NCI-H1417 (cell line): Measurements from ENCODE around the gene SLC39A2.

Experiments used
- DNase-seq, 3 experiments: peaks; one replicate each; lab custom pipeline; 2025; lab: John Stamatoyannopoulos, UW

Gene SLC39A2

DNA sequence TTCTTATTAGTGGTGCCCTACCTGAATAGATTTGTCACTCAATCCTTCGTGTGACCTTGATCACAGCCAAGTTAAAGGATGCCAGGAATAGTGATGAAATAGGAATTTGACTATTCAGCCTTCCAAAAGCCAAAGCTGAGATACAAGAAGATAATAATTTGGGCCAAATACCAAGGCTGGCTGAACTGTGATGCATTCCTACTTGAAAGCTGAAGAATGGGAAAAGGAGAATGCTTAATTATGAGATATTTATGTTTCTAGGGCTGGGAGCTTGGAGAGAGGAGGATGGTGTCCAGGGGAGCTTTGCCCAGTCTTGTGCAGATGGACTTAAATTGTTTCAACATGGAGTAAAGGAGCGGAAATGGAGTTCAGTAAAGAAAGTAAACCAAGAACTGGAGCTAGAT is 48.3 kb downstream of the SLC39A2 start:
- DNase-seq: no peak

- DNase-seq: no peak
Observed at GRCh38 chr14:21048638-21049037, 49.5 kb downstream of the SLC39A2 start.

GRCh38 chr14:21049271-21049673 is 50.2 kb downstream of the SLC39A2 start:
- DNase-seq: no peak

- no peak for DNase-seq
Observed at GRCh38 chr14:21050597-21050996, 51.5 kb downstream of the SLC39A2 start.
